Psoas muscle (tissue), 8 donors: Measurements from ENCODE around the gene SLC26A1. TPM values are rescaled to one million over a fixed set of nuclear protein-coding genes. Genes with fewer than 3 reads are reported as not detected.

Source experiments
- ATAC-seq, 4 donors: fragments of 200-7000 bp; cut with Tn5 transposase; one replicate each; pipeline ENCODE4 v1.9.1; 2020; ENCODE audit warnings: moderate library complexity in 3 of 4, mild to moderate bottlenecking in 2 of 4
- DNase-seq, 2 donors: peaks; one replicate each; pipeline ENCODE4 v3.0.0-alpha.2; 2020
- H3K27ac ChIP-seq: fragments of 200-600 bp; one replicate; pipeline ENCODE4 v1.8.0; 2022
- H3K27me3 ChIP-seq, 3 donors: fragments of 200-600 bp in 1 of 3; one replicate each; pipeline versions ENCODE4 v1.6.1 to v1.8.0; 2013 to 2022; ENCODE audit warnings: low read length in 2 of 3, mild to moderate bottlenecking in 2 of 3, moderate library complexity in 1 of 3; ENCODE audit not compliant: insufficient read depth in 3 of 3
- H3K36me3 ChIP-seq, 2 donors: fragments of 200-600 bp in 1 of 2; one replicate each; pipeline versions ENCODE4 v1.6.1 to v1.8.0; 2013 to 2022; ENCODE audit warnings: low read depth in 1 of 2, mild to moderate bottlenecking in 1 of 2, moderate library complexity in 1 of 2; ENCODE audit not compliant: insufficient read depth in 1 of 2
- H3K4me1 ChIP-seq: fragments of 200-600 bp; one replicate; pipeline ENCODE4 v1.8.0; 2022
- H3K4me3 ChIP-seq: fragments of 200-600 bp; one replicate; pipeline ENCODE4 v1.8.0; 2022; ENCODE audit warnings: mild to moderate bottlenecking
- H3K9me3 ChIP-seq: fragments of 200-600 bp; one replicate; pipeline ENCODE4 v1.8.0; 2022
- WGBS, 3 donors: extraction: QIAGEN DNeasy Blood & Tissue Kit; methylation state at CpG; one replicate each; pipeline versions ENCODE4 v1.1.6 to v1.1.7; 2013; 5-methylcytosine and 5-hydroxymethylcytosine counted together
- intact Hi-C, 2 donors: fragments of 100-400 bp; cut with DNase I; formaldehyde crosslinking; loops; one replicate each; pipeline versions ENCODE4 v1.11.0 to v1.14.2; 2022
- polyA plus RNA-seq, 3 donors: library from polyadenylated mRNA; stranded (reverse); fragments of 200-250 nt; gene quantifications; one replicate each; pipeline ENCODE4 v1.2.3, GENCODE V29; 2013
- total RNA-seq, 4 donors: library from RNA; stranded (reverse); fragmentation: NEBNext Ultra II Directional in 2 of 4; extraction: Animal tissue kit (Norgen Biotek cat#: 25700) in 2 of 4; gene quantifications; one replicate each; pipeline versions ENCODE4 v1.2.1 to v1.2.4, GENCODE V29; 2021 to 2023
- TF ChIP-seq, protein P1 (sequence below): fragments of 200-600 bp; IDR thresholded peaks from one replicate; pipeline ENCODE4 v1.8.0; 2022; ENCODE audit warnings: antibody characterized with exemption
- donor health status: healthy with polysubstance abuse.
- donor health status: DM: no; HTN: no; CAD: no; lungs with moderate emphysema.
- donor health status: Bipolar disorder and iron deficiency.
- donor health status: healthy.
- donor health status: DM: yes; HTN: yes; CAD: no.
- donor health status: DM: no; HTN: no; CAD: no.
- donor health status: DM: no; HTN: no; CAD: no.
- donor health status: DM: yes; HTN: yes; CAD: no.

Gene SLC26A1
- total and polyA plus RNA-seq, 7 donors = 0.06 to 0.36 (median 0.15) TPM; not detected in 3

GRCh38 chr4:998096-998691, 5.0 kb upstream of the SLC26A1 start:
- no peak overlapping the region for H3K4me3 ChIP-seq
- H3K27ac ChIP-seq = no peak overlapping the region
- H3K27me3 ChIP-seq = peaks cover 0 to 72% (median 41%) of the 10 kb centered on the region in 3 donors
- no peaks in the 10 kb centered on the region for H3K36me3 ChIP-seq
- TF ChIP-seq, protein P1, sequence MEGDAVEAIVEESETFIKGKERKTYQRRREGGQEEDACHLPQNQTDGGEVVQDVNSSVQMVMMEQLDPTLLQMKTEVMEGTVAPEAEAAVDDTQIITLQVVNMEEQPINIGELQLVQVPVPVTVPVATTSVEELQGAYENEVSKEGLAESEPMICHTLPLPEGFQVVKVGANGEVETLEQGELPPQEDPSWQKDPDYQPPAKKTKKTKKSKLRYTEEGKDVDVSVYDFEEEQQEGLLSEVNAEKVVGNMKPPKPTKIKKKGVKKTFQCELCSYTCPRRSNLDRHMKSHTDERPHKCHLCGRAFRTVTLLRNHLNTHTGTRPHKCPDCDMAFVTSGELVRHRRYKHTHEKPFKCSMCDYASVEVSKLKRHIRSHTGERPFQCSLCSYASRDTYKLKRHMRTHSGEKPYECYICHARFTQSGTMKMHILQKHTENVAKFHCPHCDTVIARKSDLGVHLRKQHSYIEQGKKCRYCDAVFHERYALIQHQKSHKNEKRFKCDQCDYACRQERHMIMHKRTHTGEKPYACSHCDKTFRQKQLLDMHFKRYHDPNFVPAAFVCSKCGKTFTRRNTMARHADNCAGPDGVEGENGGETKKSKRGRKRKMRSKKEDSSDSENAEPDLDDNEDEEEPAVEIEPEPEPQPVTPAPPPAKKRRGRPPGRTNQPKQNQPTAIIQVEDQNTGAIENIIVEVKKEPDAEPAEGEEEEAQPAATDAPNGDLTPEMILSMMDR = no peak
- DNase-seq = no peak
- H3K4me1 ChIP-seq = peaks cover 11% of the 10 kb centered on the region
- H3K9me3 ChIP-seq = no peaks in the 10 kb centered on the region
- 33 to 37% (median 36%) methylated on average over 7 to 12 of the region's 12 CpGs for WGBS, 3 donors
- intact Hi-C loops = loop anchor here in 1 of 2 donors (10.0 kb wide), 1 partner anchor 263 kb away; no protein-coding TSS in a partner anchor
- ATAC-seq = peak in 2 of 4 donors; percentile 6 to 25

DNA sequence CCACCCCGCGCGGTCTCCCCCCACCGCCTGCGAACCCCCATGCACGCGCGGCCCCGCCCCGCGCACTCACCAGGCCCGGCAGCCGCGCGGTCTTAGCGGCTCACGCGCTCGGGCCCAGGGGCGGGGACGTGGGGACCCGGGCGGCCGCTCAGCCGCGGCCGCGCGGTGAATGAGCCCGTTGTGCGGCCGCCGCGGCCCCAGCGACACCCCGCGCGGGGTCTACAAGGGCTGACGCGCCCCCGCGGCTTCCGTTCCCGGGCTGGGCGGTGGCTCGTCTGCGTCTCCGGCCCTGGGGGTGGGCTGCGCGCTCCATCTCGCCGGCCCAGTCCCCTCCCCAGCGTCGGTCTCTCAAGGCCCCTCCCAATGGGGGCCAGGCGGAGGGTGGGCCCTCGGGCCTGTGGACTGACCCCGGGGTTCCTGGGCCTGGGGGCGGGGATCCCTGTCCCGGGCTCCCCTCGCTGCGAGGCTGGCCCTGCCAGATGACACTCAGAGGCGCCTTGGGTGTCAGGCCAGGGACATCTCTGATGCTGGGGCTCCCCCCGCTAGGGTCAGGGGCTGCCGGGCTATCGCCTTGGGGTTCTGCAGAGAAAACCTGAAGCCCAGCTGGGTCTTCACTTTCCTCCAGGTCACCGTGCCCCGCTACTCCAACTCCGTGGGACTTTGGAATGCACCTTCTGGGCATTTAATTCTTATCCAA, 4.3 kb upstream of the SLC26A1 start:
- Histone ChIP-seq H3K27ac (no peak overlapping the region), H3K27me3 (peaks cover 0 to 65% (median 36%) of the 10 kb centered on the region in 3 donors), H3K36me3 (no peaks in the 10 kb centered on the region), H3K4me1 (peaks cover 11% of the 10 kb centered on the region), H3K4me3 (peak overlapping the region; percentile 52), H3K9me3 (no peaks in the 10 kb centered on the region)
- WGBS, 3 donors = 2 to 3% (median 3%) methylated on average over 27 to 68 of the region's 68 CpGs
- TF ChIP-seq, protein P1 = no peak
- intact Hi-C loops = loop anchor here in 1 of 2 donors (10.0 kb wide), 1 partner anchor 263 kb away; no protein-coding TSS in a partner anchor
- peak; percentile 23 to 48 (median 40) for ATAC-seq
- DNase-seq = no peak

GRCh38 chr4:996997-997374, 3.8 kb upstream of the SLC26A1 start:
- TF ChIP-seq, protein P1 = no peak
- intact Hi-C loops = loop anchor here in 1 of 2 donors (10.0 kb wide), 1 partner anchor 262 kb away; no protein-coding TSS in a partner anchor
- Histone ChIP-seq H3K4me1 (peaks cover 6% of the 10 kb centered on the region), H3K4me3 (peak overlapping the region; percentile 52), H3K9me3 (no peaks in the 10 kb centered on the region), H3K36me3 (no peaks in the 10 kb centered on the region), H3K27me3 (peaks cover 0 to 60% (median 32%) of the 10 kb centered on the region in 3 donors), H3K27ac (no peak overlapping the region)
- ATAC-seq (no peak), DNase-seq (no peak)
- 3 to 7% (median 4%) methylated on average over 20 to 25 of the region's 25 CpGs for whole genome bisulfite sequencing, 3 donors

GRCh38 chr4:996030-996996, 3.1 kb upstream of the SLC26A1 start:
- Histone ChIP-seq H3K36me3 (no peaks in the 10 kb centered on the region), H3K27me3 (peaks cover 0 to 53% (median 29%) of the 10 kb centered on the region in 3 donors), H3K9me3 (no peaks in the 10 kb centered on the region), H3K4me1 (peaks cover 4% of the 10 kb centered on the region), H3K4me3 (no peak overlapping the region), H3K27ac (no peak overlapping the region)
- DNase-seq = peak in 1 of 2 donors; percentile 37
- WGBS, 3 donors = 61 to 76% (median 64%) methylated on average over 13 to 15 of the region's 15 CpGs
- ATAC-seq = no peak
- TF ChIP-seq, protein P1 = no peak
- intact Hi-C loops = loop anchor here in 1 of 2 donors (10.0 kb wide), 1 partner anchor 262 kb away; no protein-coding TSS in a partner anchor
